Measurements from ENCODE around the gene PRXL2B. TPM values are rescaled to one million over a fixed set of nuclear protein-coding genes. Genes with fewer than 3 reads are reported as not detected.

Gene PRXL2B
- total RNA-seq, 1 experiment from 2014 or later: 32.2 TPM

DNA sequence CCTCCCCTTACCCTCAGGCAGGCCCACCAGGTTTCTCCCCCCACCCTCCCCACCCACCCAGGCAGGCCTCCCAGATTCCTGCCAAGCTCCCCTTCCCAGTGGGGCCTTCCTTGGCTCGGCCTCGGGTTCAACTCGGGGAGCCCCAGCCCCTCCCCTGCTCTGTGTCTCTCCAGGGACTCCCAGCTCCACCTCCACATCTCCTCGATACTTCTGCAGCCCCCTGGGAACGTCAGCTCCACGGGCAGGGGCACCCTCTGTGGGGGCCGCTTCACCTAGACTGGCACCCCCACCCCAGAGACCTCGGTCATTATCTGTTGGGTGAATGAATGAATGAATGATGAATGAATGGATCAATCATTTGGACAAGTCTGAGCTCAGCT, 45.5 kb downstream of the PRXL2B start:
- Histone ChIP-seq H3K9me3 (ENCODE audit: control insufficient read depth in 1 of 2, insufficient read depth in 1 of 2, low read depth in 1 of 2, low read length in 2 of 2) (peaks cover 0 to 13% of the 10 kb centered on the region in 2 experiments; a peak in 2 of 4 replicates), H4K20me1 (ENCODE audit: insufficient read depth) (no peaks in the 10 kb centered on the region), H3K4me2 (ENCODE audit: low read length) (no peak overlapping the region), H3K9me2 (ENCODE audit: insufficient read depth) (no peaks in the 10 kb centered on the region), H2AFZ (ENCODE audit: low read depth, low read length, poor library complexity, severe bottlenecking) (no peak overlapping the region), H3K36me3 (ENCODE audit: control insufficient read depth in 1 of 2, insufficient read depth in 2 of 2, low read length in 2 of 2) (no peaks in the 10 kb centered on the region), H3K79me2 (ENCODE audit: insufficient read depth, low read length) (no peaks in the 10 kb centered on the region), H3K27ac (ENCODE audit: low read depth, low read length) (no peak overlapping the region), H3K4me3 (replicated peaks in 1 of 2; ENCODE audit: low read depth in 1 of 2, low read length in 2 of 2) (no peak overlapping the region), H3K4me1 (ENCODE audit: control insufficient read depth in 1 of 2, insufficient read depth in 2 of 2, low read length in 2 of 2) (peaks cover 0 to 6% of the 10 kb centered on the region in 2 experiments; a peak in 2 of 4 replicates), H3K9ac (ENCODE audit: low read length) (no peak overlapping the region), H3K27me3 (ENCODE audit: insufficient read depth, low read length) (no peaks in the 10 kb centered on the region)
- ChIA-PET POLR2A (no interaction called here), RAD21 (ENCODE audit: low non-redundant PET in 1 of 2, low total read pairs in 2 of 2, uncharacterized antibody in 2 of 2, unreplicated experiment in 2 of 2) (no interaction called here), CTCF (no interaction called here)
- DNase-seq (ENCODE audit: low read depth, low spot score) (no peak), ATAC-seq (no peak)
- intact Hi-C loops (cut with micrococcal nuclease): no loop called here
- no peak for TF ChIP-seq FOSL1 (IDR thresholded peaks at IDR 0.05; ENCODE audit: low read depth)
- TF ChIP-seq SRF (IDR thresholded peaks at IDR 0.05; ENCODE audit: low read depth): no peak
- TF ChIP-seq, protein P1, sequence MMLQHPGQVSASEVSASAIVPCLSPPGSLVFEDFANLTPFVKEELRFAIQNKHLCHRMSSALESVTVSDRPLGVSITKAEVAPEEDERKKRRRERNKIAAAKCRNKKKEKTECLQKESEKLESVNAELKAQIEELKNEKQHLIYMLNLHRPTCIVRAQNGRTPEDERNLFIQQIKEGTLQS (IDR thresholded peaks at IDR 0.05): no peak
- TF ChIP-seq, protein P2, sequence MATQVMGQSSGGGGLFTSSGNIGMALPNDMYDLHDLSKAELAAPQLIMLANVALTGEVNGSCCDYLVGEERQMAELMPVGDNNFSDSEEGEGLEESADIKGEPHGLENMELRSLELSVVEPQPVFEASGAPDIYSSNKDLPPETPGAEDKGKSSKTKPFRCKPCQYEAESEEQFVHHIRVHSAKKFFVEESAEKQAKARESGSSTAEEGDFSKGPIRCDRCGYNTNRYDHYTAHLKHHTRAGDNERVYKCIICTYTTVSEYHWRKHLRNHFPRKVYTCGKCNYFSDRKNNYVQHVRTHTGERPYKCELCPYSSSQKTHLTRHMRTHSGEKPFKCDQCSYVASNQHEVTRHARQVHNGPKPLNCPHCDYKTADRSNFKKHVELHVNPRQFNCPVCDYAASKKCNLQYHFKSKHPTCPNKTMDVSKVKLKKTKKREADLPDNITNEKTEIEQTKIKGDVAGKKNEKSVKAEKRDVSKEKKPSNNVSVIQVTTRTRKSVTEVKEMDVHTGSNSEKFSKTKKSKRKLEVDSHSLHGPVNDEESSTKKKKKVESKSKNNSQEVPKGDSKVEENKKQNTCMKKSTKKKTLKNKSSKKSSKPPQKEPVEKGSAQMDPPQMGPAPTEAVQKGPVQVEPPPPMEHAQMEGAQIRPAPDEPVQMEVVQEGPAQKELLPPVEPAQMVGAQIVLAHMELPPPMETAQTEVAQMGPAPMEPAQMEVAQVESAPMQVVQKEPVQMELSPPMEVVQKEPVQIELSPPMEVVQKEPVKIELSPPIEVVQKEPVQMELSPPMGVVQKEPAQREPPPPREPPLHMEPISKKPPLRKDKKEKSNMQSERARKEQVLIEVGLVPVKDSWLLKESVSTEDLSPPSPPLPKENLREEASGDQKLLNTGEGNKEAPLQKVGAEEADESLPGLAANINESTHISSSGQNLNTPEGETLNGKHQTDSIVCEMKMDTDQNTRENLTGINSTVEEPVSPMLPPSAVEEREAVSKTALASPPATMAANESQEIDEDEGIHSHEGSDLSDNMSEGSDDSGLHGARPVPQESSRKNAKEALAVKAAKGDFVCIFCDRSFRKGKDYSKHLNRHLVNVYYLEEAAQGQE (IDR thresholded peaks at IDR 0.05; ENCODE audit: low read depth): no peak
- TF ChIP-seq, protein P3, sequence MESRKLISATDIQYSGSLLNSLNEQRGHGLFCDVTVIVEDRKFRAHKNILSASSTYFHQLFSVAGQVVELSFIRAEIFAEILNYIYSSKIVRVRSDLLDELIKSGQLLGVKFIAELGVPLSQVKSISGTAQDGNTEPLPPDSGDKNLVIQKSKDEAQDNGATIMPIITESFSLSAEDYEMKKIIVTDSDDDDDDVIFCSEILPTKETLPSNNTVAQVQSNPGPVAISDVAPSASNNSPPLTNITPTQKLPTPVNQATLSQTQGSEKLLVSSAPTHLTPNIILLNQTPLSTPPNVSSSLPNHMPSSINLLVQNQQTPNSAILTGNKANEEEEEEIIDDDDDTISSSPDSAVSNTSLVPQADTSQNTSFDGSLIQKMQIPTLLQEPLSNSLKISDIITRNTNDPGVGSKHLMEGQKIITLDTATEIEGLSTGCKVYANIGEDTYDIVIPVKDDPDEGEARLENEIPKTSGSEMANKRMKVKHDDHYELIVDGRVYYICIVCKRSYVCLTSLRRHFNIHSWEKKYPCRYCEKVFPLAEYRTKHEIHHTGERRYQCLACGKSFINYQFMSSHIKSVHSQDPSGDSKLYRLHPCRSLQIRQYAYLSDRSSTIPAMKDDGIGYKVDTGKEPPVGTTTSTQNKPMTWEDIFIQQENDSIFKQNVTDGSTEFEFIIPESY (IDR thresholded peaks at IDR 0.05; ENCODE audit: extremely low read depth, insufficient replicate concordance, low read length): no peak
- TF ChIP-seq SP1 (IDR thresholded peaks at IDR 0.05; ENCODE audit: low read depth): no peak
- no peak for TF ChIP-seq CEBPB (IDR thresholded peaks at IDR 0.05; ENCODE audit: low read depth)
- TF ChIP-seq RAD21 (IDR thresholded peaks at IDR 0.05; ENCODE audit: low read depth): no peak
- TF ChIP-seq TCF7L2 (IDR thresholded peaks at IDR 0.05; ENCODE audit: borderline replicate concordance, extremely low read depth, insufficient read depth, insufficient read length): no peak
- no peak for TF ChIP-seq EGR1 (IDR thresholded peaks at IDR 0.05; ENCODE audit: low read depth)
- TF ChIP-seq EZH2 (IDR thresholded peaks at IDR 0.05): no peak
- TF ChIP-seq, protein P4, sequence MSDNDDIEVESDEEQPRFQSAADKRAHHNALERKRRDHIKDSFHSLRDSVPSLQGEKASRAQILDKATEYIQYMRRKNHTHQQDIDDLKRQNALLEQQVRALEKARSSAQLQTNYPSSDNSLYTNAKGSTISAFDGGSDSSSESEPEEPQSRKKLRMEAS (IDR thresholded peaks at IDR 0.05): no peak
- no peak for TF ChIP-seq POLR2A (IDR thresholded peaks at IDR 0.05; ENCODE audit: borderline replicate concordance, extremely low read depth, insufficient read depth, insufficient read length)
- no TSS peak for BruUV-seq (replicated peaks)

Measured in HCT116 (cell line).